B cell (primary cell): Measurements from ENCODE around the gene ARL16. TPM values are rescaled to one million over a fixed set of nuclear protein-coding genes. Genes with fewer than 3 reads are reported as not detected.

Experiments used
- ATAC-seq: fragments of 200-7000 bp; cut with Tn5 transposase; one replicate; pipeline ENCODE4 v1.10.0; 2021; ENCODE audit warnings: low read depth, mild to moderate bottlenecking, moderate number of reproducible peaks, moderate library complexity
- CTCF ChIA-PET: fragments of 350-600 bp; sonication (Branson Sonifier 250); formaldehyde crosslinking; loops from one replicate; lab custom pipeline; 2021; ENCODE audit warnings: antibody characterized with exemption, inconsistent platforms; lab: Charles Lee
- POLR2A ChIA-PET: fragments of 350-600 bp; sonication (Branson Sonifier 250); formaldehyde crosslinking; loops from one replicate; lab custom pipeline; 2021; ENCODE audit warnings: antibody characterized with exemption; lab: Charles Lee
- DNase-seq: peaks from one replicate; pipeline ENCODE4 v3.0.0; 2013
- H2AFZ ChIP-seq: 2 replicates; pipeline ENCODE4 v1.6.1; 2012; ENCODE audit warnings: mild to moderate bottlenecking, low read depth, low read length; ENCODE audit not compliant: insufficient read depth, poor library complexity, severe bottlenecking
- H3K27ac ChIP-seq, 2 donors: 1 replicate in 1 of 2; 2 replicates in 1 of 2; pipeline ENCODE4 v1.5.1; 2012 to 2013; ENCODE audit warnings: low read length in 2 of 2, mild to moderate bottlenecking in 2 of 2, moderate library complexity in 1 of 2
- H3K27me3 ChIP-seq, 4 experiments: fragments of 200-600 bp in 1 of 4; sonication (generic) in 1 of 4; replicated peaks in 1 of 4; 1 replicate in 2 of 4; 2 replicates in 2 of 4; pipeline versions ENCODE4 v1.6.1 to v1.7.0; 2013 to 2016; ENCODE audit warnings: low read length in 3 of 4, mild to moderate bottlenecking in 2 of 4, mixed read lengths in 1 of 4, moderate library complexity in 1 of 4; ENCODE audit not compliant: insufficient read depth in 4 of 4, control insufficient read depth in 3 of 4; ENCODE audit errors: control extremely low read depth in 1 of 4
- H3K36me3 ChIP-seq, 2 experiments: replicated peaks in 1 of 2; 1 replicate in 1 of 2; 2 replicates in 1 of 2; pipeline versions ENCODE4 v1.6.1 to v1.7.1; 2013; ENCODE audit warnings: low read length in 1 of 2; ENCODE audit not compliant: insufficient read depth in 2 of 2, control insufficient read depth in 1 of 2; ENCODE audit errors: control extremely low read depth in 1 of 2, extremely low read depth in 1 of 2
- H3K4me1 ChIP-seq, 2 donors: fragments of 200-600 bp in 1 of 2; sonication (generic) in 1 of 2; 1 replicate in 1 of 2; 2 replicates in 1 of 2; pipeline versions ENCODE4 v1.5.1 to v1.6.1; 2013 to 2017; ENCODE audit warnings: low read length in 2 of 2; ENCODE audit not compliant: control insufficient read depth in 2 of 2, insufficient read depth in 2 of 2
- H3K4me2 ChIP-seq: replicated peaks from 2 replicates; pipeline ENCODE3; 2012; ENCODE audit warnings: mild to moderate bottlenecking, low read depth, low read length; ENCODE audit not compliant: poor library complexity, severe bottlenecking
- H3K4me3 ChIP-seq, 5 experiments: fragments of 200-600 bp in 1 of 5; sonication (generic) in 1 of 5; 1 replicate in 3 of 5; 2 replicates in 2 of 5; pipeline versions ENCODE4 v1.5.1 to v1.7.0; 2011 to 2016; ENCODE audit warnings: low read length in 4 of 5, mild to moderate bottlenecking in 4 of 5, low read depth in 2 of 5, control low read depth in 1 of 5, moderate library complexity in 1 of 5; ENCODE audit not compliant: insufficient read depth in 1 of 5; ENCODE audit errors: control extremely low read depth in 1 of 5, extremely low read depth in 1 of 5
- H3K79me2 ChIP-seq: fragments of 200-600 bp; sonication (generic); one replicate; pipeline ENCODE4 v1.6.0; 2016; ENCODE audit warnings: low read length; ENCODE audit not compliant: control insufficient read depth, insufficient read depth
- H3K9ac ChIP-seq: fragments of 200-600 bp; sonication (generic); 2 replicates; pipeline ENCODE4 v1.6.1; 2017; ENCODE audit warnings: mild to moderate bottlenecking, low read length, moderate library complexity
- H3K9me3 ChIP-seq, 3 donors: one replicate each; pipeline versions ENCODE4 v1.6.1 to v1.7.1; 2013; ENCODE audit warnings: low read length in 2 of 3; ENCODE audit not compliant: control insufficient read depth in 2 of 3, insufficient read depth in 1 of 3; ENCODE audit errors: control extremely low read depth in 1 of 3
- H4K20me1 ChIP-seq: 2 replicates; pipeline ENCODE4 v1.6.0; 2012; ENCODE audit warnings: mild to moderate bottlenecking, low read length; ENCODE audit not compliant: insufficient read depth, control insufficient read depth, poor library complexity, severe bottlenecking
- H3K27ac Mint-ChIP-seq: one replicate; pipeline ENCODE4 v1.8.0; 2021; ENCODE audit warnings: mixed read lengths
- H3K27me3 Mint-ChIP-seq: one replicate; pipeline ENCODE4 v1.8.0; 2021; ENCODE audit warnings: mixed read lengths
- H3K4me1 Mint-ChIP-seq: one replicate; pipeline ENCODE4 v1.8.0; 2021; ENCODE audit warnings: mixed read lengths
- H3K4me3 Mint-ChIP-seq: one replicate; pipeline ENCODE4 v1.8.0; 2021; ENCODE audit warnings: mixed read lengths
- H3K9me3 Mint-ChIP-seq: one replicate; pipeline ENCODE4 v1.8.0; 2022; ENCODE audit warnings: mixed read lengths; ENCODE audit not compliant: insufficient read depth
- CTCF ChIP-seq: fragments of 200-600 bp; IDR thresholded peaks from one replicate; pipeline ENCODE4 v1.8.0; 2022; ENCODE audit warnings: antibody characterized with exemption, mild to moderate bottlenecking
- EZH2 ChIP-seq: IDR thresholded peaks from 2 replicates; pipeline ENCODE4 v1.6.1; 2012; ENCODE audit warnings: borderline replicate concordance, low read depth, mild to moderate bottlenecking, moderate library complexity, low read length; ENCODE audit not compliant: insufficient read depth, poor library complexity, severe bottlenecking
- WGBS: methylation state at CpG from one replicate; pipeline ENCODE4 v1.1.5; 2013; ENCODE audit warnings: missing lambda C conversion rate; ENCODE audit not compliant: insufficient coverage; 5-methylcytosine and 5-hydroxymethylcytosine counted together
- intact Hi-C: fragments of 100-400 bp; cut with micrococcal nuclease; formaldehyde crosslinking; loops from one replicate; pipeline ENCODE4 v1.10.0; 2022
- polyA plus RNA-seq: library from polyadenylated mRNA; depleted of rRNA; stranded (reverse); fragments of >200 nt; gene quantifications from 2 replicates; pipeline ENCODE4 v1.2.3, GENCODE V29; 2012
- total RNA-seq, 2 donors: library from RNA; stranded (reverse); fragments of 120-200 nt in 1 of 2; gene quantifications; 1 replicate in 1 of 2; 2 replicates in 1 of 2; pipeline versions ENCODE4 v1.2.3 to v1.2.4, GENCODE V29; 2013 to 2022

The ARL16 gene
- total and polyA plus RNA-seq, 2 donors (not counting 1 experiment from before 2014, with no cell fraction given) = 32.5 to 101 TPM

GRCh38 chr17:81690066-81690465 is 6.5 kb upstream of the ARL16 start:
- Mint-ChIP-seq H3K4me1 (peaks cover 14% of the 10 kb centered on the region), H3K27ac (no peak overlapping the region), H3K9me3 (no peaks in the 10 kb centered on the region), H3K27me3 (no peaks in the 10 kb centered on the region), H3K4me3 (no peak overlapping the region)
- 94% methylated on average over 17 of the region's 18 CpGs for WGBS
- Histone ChIP-seq H3K36me3 (peaks cover 0 to 66% of the 10 kb centered on the region in 2 experiments), H3K9ac (no peak overlapping the region), H4K20me1 (peaks cover 82% of the 10 kb centered on the region), H3K79me2 (peaks cover 67% of the 10 kb centered on the region), H2AFZ (no peak overlapping the region), H3K4me3 (no peak overlapping the region), H3K9me3 (no peaks in the 10 kb centered on the region), H3K27me3 (no peaks in the 10 kb centered on the region), H3K4me2 (no peak overlapping the region), H3K4me1 (peaks cover 7% of the 10 kb centered on the region in 2 donors), H3K27ac (no peak overlapping the region)
- intact Hi-C loops = no loop called here
- DNase-seq = no peak
- TF ChIP-seq EZH2 (no peak), CTCF (no peak)
- ATAC-seq = no peak
- ChIA-PET POLR2A (no interaction called here), CTCF (no interaction called here)

- H3K27me3 ChIP-seq = no peaks in the 10 kb centered on the region
- H2AFZ ChIP-seq = no peak overlapping the region
- no peaks in the 10 kb centered on the region for H3K9me3 Mint-ChIP-seq
- peaks cover 74% of the 10 kb centered on the region for H3K79me2 ChIP-seq
- no peak overlapping the region for H3K27ac ChIP-seq
- no peak overlapping the region for H3K27ac Mint-ChIP-seq
- no peaks in the 10 kb centered on the region for H3K27me3 Mint-ChIP-seq
- 89% methylated on average over 9 of the region's 14 CpGs for WGBS
- no peak for DNase-seq
- peaks cover 0 to 61% of the 10 kb centered on the region in 2 experiments for H3K36me3 ChIP-seq
- peaks cover 24% of the 10 kb centered on the region for H3K4me1 Mint-ChIP-seq
- H3K4me2 ChIP-seq = no peak overlapping the region
- no peak for TF ChIP-seq EZH2
- no peak for TF ChIP-seq CTCF
- POLR2A ChIA-PET = no interaction called here
- peaks cover 15 to 16% of the 10 kb centered on the region in 2 donors for H3K4me1 ChIP-seq
- CTCF ChIA-PET = no interaction called here
- intact Hi-C loops = no loop called here
- H4K20me1 ChIP-seq = peaks cover 88% of the 10 kb centered on the region
- no peak overlapping the region for H3K9ac ChIP-seq
- H3K4me3 Mint-ChIP-seq = no peak overlapping the region
- ATAC-seq = no peak
- H3K4me3 ChIP-seq = no peak overlapping the region
- no peaks in the 10 kb centered on the region for H3K9me3 ChIP-seq
These were observed 5.0 kb upstream of the ARL16 start for GRCh38 chr17:81688616-81689015.
